ACC112 (cell line): ENCODE data around the gene TFF3.

ENCODE experiments used
- H2AFZ ChIP-seq: fragments of 200-600 bp; sonication (generic); one replicate; pipeline ENCODE4 v1.6.0; 2017; ENCODE audit warnings: antibody characterized with exemption, low read length; ENCODE audit not compliant: unreplicated experiment
- H3K27ac ChIP-seq: fragments of 200-600 bp; sonication (generic); 2 replicates; pipeline ENCODE4 v1.5.1; 2014; ENCODE audit warnings: low read depth, mild to moderate bottlenecking, antibody characterized with exemption, low read length, moderate library complexity
- H3K27me3 ChIP-seq: fragments of 200-600 bp; sonication (generic); 2 replicates; pipeline ENCODE4 v1.6.1; 2014; ENCODE audit warnings: mild to moderate bottlenecking, antibody characterized with exemption, low read length, moderate library complexity, mixed read lengths; ENCODE audit not compliant: insufficient read depth
- H3K36me3 ChIP-seq: fragments of 200-600 bp; sonication (generic); 2 replicates; pipeline ENCODE4 v1.6.1; 2016; ENCODE audit warnings: mild to moderate bottlenecking, antibody characterized with exemption, low read length, moderate library complexity, mixed read lengths; ENCODE audit not compliant: insufficient read depth
- H3K4me1 ChIP-seq: fragments of 200-600 bp; sonication (generic); one replicate; pipeline ENCODE4 v1.6.1; 2016; ENCODE audit warnings: low read length, mixed read lengths; ENCODE audit not compliant: insufficient read depth, unreplicated experiment, control insufficient read depth
- H3K4me3 ChIP-seq: fragments of 200-600 bp; sonication (generic); 2 replicates; pipeline ENCODE4 v1.5.1; 2014; ENCODE audit warnings: mild to moderate bottlenecking, low read depth, low read length
- H3K79me2 ChIP-seq: fragments of 200-600 bp; sonication (generic); one replicate; pipeline ENCODE4 v1.6.0; 2016; ENCODE audit warnings: low read length; ENCODE audit not compliant: control insufficient read depth, unreplicated experiment, insufficient read depth

TFF3 gene

DNA sequence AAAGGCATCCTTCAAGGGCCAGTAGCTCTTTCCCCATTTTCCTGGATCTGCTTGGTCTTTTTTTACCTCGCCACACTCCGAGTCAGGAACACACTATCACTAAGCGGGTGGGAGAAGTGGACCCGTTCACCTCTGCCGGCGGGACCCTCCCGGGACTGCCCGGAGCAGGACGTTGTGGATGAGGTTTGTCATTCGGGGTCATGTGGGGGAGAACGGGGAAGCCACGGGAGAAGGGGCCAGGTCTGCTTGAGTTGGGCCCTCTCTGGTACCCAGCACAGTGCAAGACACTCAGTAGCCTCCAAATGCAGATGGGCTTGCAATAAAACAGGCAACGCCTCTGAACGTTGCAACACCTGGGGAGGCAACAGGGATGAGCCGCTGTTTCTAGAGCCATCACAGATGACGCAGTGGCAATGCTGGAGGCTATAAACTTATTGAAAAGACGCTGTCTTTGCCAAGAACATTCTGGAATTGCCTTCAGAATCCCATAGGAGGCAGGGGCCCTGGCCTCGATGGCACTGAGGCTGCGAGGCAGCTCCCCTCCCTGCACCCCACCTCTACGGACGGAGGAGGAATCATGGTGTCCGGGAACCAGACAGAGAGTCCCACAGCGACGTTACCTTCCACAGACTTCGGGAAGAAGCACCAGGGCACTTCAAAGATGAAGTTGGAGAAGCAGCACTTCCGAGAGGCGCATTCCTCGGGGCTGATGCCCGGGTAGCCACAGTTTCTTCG, 31.8 kb upstream of the TFF3 start:
- H3K79me2 ChIP-seq = no peaks in the 10 kb centered on the region
- H3K4me3 ChIP-seq = no peak overlapping the region
- H3K27me3 ChIP-seq = peaks cover 20% of the 10 kb centered on the region
- H2AFZ ChIP-seq = no peak overlapping the region
- H3K27ac ChIP-seq = no peak overlapping the region
- H3K4me1 ChIP-seq = no peaks in the 10 kb centered on the region
- no peaks in the 10 kb centered on the region for H3K36me3 ChIP-seq

DNA sequence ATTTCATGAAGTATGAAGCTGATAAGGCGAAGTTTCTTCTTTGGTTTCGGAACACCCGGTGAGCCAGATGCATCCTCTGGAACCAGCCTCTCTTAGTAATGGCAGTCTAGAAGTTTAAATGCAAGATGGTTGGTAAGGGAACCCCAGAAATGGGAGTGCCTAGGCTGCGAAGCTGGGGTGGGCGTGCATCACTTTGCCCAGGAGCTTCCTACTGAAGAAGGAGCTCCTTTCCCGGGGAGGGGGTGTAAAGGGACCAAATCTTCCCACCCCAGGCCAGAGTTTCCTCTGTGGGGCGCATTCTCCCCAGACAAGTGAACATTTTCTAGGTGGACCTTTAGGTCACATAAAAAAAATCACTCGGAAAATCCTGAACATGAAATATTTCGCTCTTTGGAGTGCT, 31.2 kb upstream of the TFF3 start:
- peaks cover 19% of the 10 kb centered on the region for H3K27me3 ChIP-seq

GRCh38 chr21:42344631-42345030, 29.4 kb upstream of the TFF3 start:
- H3K79me2 ChIP-seq = no peaks in the 10 kb centered on the region
- peaks cover 17% of the 10 kb centered on the region for H3K27me3 ChIP-seq
- H3K27ac ChIP-seq = no peak overlapping the region
- no peak overlapping the region for H2AFZ ChIP-seq
- H3K4me3 ChIP-seq = no peak overlapping the region
- H3K36me3 ChIP-seq = no peaks in the 10 kb centered on the region
- no peaks in the 10 kb centered on the region for H3K4me1 ChIP-seq

More for the DNA sequence above, 31.2 kb upstream of the TFF3 start:
- Histone ChIP-seq H3K79me2 (no peaks in the 10 kb centered on the region), H3K4me1 (no peaks in the 10 kb centered on the region), H2AFZ (no peak overlapping the region), H3K4me3 (no peak overlapping the region), H3K36me3 (no peaks in the 10 kb centered on the region), H3K27ac (no peak overlapping the region)

GRCh38 chr21:42343963-42344510, 28.8 kb upstream of the TFF3 start:
- Histone ChIP-seq H3K79me2 (no peaks in the 10 kb centered on the region), H3K27ac (no peak overlapping the region), H3K4me3 (no peak overlapping the region), H3K4me1 (no peaks in the 10 kb centered on the region), H3K27me3 (peaks cover 17% of the 10 kb centered on the region), H3K36me3 (no peaks in the 10 kb centered on the region), H2AFZ (no peak overlapping the region)

DNA sequence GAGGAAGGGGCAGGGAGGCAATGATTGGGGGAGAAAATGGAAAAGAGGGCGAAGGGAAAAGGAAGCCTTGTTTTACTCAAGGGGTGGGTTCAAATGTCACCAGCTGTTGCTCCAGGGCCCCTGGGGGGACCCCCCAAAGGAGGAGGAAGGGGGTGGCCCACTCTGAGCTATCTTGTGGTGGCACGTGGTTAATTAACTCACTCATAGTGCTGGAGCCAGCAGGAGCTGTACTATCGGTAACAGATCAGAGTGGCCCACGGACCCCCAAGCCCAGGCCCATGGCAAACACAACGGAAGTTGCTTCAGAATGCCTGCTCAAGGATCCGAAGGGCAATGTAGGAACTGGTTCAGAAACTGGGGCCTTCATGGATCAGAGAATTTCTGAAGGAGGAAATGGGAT, 28.3 kb upstream of the TFF3 start:
- H3K36me3 ChIP-seq = no peaks in the 10 kb centered on the region
- H3K27me3 ChIP-seq = peaks cover 20% of the 10 kb centered on the region
- H2AFZ ChIP-seq = no peak overlapping the region
- H3K79me2 ChIP-seq = no peaks in the 10 kb centered on the region
- no peak overlapping the region for H3K4me3 ChIP-seq
- no peaks in the 10 kb centered on the region for H3K4me1 ChIP-seq
- H3K27ac ChIP-seq = no peak overlapping the region

DNA sequence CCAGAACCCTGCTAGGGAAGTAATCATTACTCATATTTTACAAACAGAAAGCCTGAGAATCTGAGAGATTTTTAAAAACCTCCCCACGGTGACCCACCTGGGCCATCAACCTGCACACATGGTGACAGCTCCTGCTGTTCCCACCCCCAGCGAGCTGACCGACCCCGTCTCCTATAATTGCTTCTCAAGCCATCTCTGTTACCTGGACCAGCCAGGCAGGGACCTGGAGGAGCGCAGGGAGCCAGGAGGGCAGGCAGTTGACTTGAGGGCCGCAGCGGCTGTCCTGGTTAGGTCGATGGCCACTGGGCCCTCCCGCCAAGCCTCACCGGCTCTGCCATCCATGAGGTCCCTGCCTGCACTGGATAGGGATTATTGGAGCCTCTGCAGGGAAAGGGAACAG, 27.9 kb upstream of the TFF3 start:
- H3K27me3 ChIP-seq = peaks cover 24% of the 10 kb centered on the region
- no peak overlapping the region for H2AFZ ChIP-seq
- H3K27ac ChIP-seq = no peak overlapping the region
- H3K4me3 ChIP-seq = no peak overlapping the region
- H3K36me3 ChIP-seq = no peaks in the 10 kb centered on the region
- no peaks in the 10 kb centered on the region for H3K79me2 ChIP-seq
- no peaks in the 10 kb centered on the region for H3K4me1 ChIP-seq

- H3K27me3 ChIP-seq = peaks cover 35% of the 10 kb centered on the region
- no peaks in the 10 kb centered on the region for H3K79me2 ChIP-seq
- H3K36me3 ChIP-seq = no peaks in the 10 kb centered on the region
- H3K4me3 ChIP-seq = no peak overlapping the region
- no peaks in the 10 kb centered on the region for H3K4me1 ChIP-seq
- H2AFZ ChIP-seq = no peak overlapping the region
- no peak overlapping the region for H3K27ac ChIP-seq
Observed at GRCh38 chr21:42341776-42342542, 26.8 kb upstream of the TFF3 start.

- no peak overlapping the region for H3K27ac ChIP-seq
- H3K4me3 ChIP-seq = no peak overlapping the region
- peaks cover 45% of the 10 kb centered on the region for H3K27me3 ChIP-seq
Observed at GRCh38 chr21:42340187-42341050, 25.2 kb upstream of the TFF3 start.

GRCh38 chr21:42338729-42339715, 23.8 kb upstream of the TFF3 start:
- Histone ChIP-seq H3K36me3 (no peaks in the 10 kb centered on the region), H3K4me3 (no peak overlapping the region), H3K4me1 (no peaks in the 10 kb centered on the region), H3K27me3 (peaks cover 52% of the 10 kb centered on the region), H2AFZ (no peak overlapping the region), H3K27ac (no peak overlapping the region), H3K79me2 (no peaks in the 10 kb centered on the region)

More at GRCh38 chr21:42340187-42341050, 25.2 kb upstream of the TFF3 start:
- no peak overlapping the region for H2AFZ ChIP-seq
- no peaks in the 10 kb centered on the region for H3K79me2 ChIP-seq
- H3K36me3 ChIP-seq = no peaks in the 10 kb centered on the region
- H3K4me1 ChIP-seq = no peaks in the 10 kb centered on the region
